SU-DHL-6 (cell line): ENCODE measurements around the gene PARP3.

ENCODE experiments used
- H2AFZ ChIP-seq: fragments of 200-600 bp; sonication (generic); 2 replicates; pipeline ENCODE4 v1.6.1; 2014; ENCODE audit warnings: low read depth, mild to moderate bottlenecking, moderate library complexity, mixed read lengths, antibody characterized with exemption, low read length; ENCODE audit not compliant: severe bottlenecking
- H3F3A ChIP-seq: fragments of 200-600 bp; shearing (Covaris generic); 2 replicates; pipeline ENCODE4 v1.6.0; 2016; ENCODE audit warnings: antibody characterized with exemption, mild to moderate bottlenecking; ENCODE audit not compliant: insufficient read depth
- H3K27ac ChIP-seq: fragments of 200-600 bp; sonication (generic); 2 replicates; pipeline ENCODE4 v1.5.1; 2016; ENCODE audit warnings: low read depth, mild to moderate bottlenecking, low read length, moderate library complexity, mixed read lengths
- H3K27me3 ChIP-seq: fragments of 200-600 bp; sonication (generic), shearing (Covaris generic); 2 replicates; pipeline ENCODE4 v1.6.0; 2014; ENCODE audit warnings: mild to moderate bottlenecking, low read length
- H3K36me3 ChIP-seq: fragments of 200-600 bp; sonication (generic); 2 replicates; pipeline ENCODE4 v1.6.1; 2014; ENCODE audit warnings: mild to moderate bottlenecking, low read length, mixed read lengths
- H3K4me2 ChIP-seq: fragments of 300-600, 200-600 bp; shearing (Covaris generic), sonication (generic); 2 replicates; pipeline ENCODE4 v1.6.0; 2014; ENCODE audit warnings: low read length, low read depth, mild to moderate bottlenecking; ENCODE audit not compliant: poor library complexity, severe bottlenecking
- H3K4me3 ChIP-seq: fragments of 200-600 bp; sonication (generic); 2 replicates; pipeline ENCODE4 v1.5.1; 2014; ENCODE audit warnings: antibody characterized with exemption, low read length, mild to moderate bottlenecking, mixed read lengths; ENCODE audit not compliant: insufficient read depth, poor library complexity, severe bottlenecking
- H3K79me2 ChIP-seq: fragments of 200-600 bp; sonication (generic); 2 replicates; pipeline ENCODE4 v1.6.1; 2014; ENCODE audit warnings: mild to moderate bottlenecking, low read length, moderate library complexity; ENCODE audit not compliant: insufficient read depth
- H3K9ac ChIP-seq: fragments of 200-600 bp; sonication (generic); 2 replicates; pipeline ENCODE4 v1.7.0; 2014; ENCODE audit warnings: mild to moderate bottlenecking, low read length
- H3K9me2 ChIP-seq: fragments of 200-600 bp; sonication (generic); replicated peaks from 2 replicates; pipeline ENCODE4 v1.6.1; 2014; ENCODE audit warnings: low read length; ENCODE audit not compliant: insufficient read depth
- H3K9me3 ChIP-seq: fragments of 200-600 bp; sonication (generic); 2 replicates; pipeline ENCODE4 v1.6.1; 2014; ENCODE audit warnings: low read length, mixed read lengths; ENCODE audit not compliant: insufficient read depth
- H4K20me1 ChIP-seq: fragments of 200-600 bp; sonication (generic); 2 replicates; pipeline ENCODE4 v1.6.1; 2014; ENCODE audit warnings: low read depth, mild to moderate bottlenecking, antibody characterized with exemption, low read length, moderate library complexity, mixed read lengths
- EZH2phosphoT487 ChIP-seq: fragments of 200-600 bp; sonication (generic), shearing (Covaris generic); conservative IDR thresholded peaks from 2 replicates; pipeline ENCODE4 v1.6.1; 2018; ENCODE audit warnings: mild to moderate bottlenecking, antibody characterized with exemption, low read length, moderate library complexity, mixed read lengths
- TF ChIP-seq, protein P1 (sequence below): fragments of 200-600 bp; sonication (generic); IDR thresholded peaks from one replicate; pipeline ENCODE4 v1.5.1; 2017; ENCODE audit warnings: antibody characterized with exemption, mild to moderate bottlenecking, low read length, moderate library complexity; ENCODE audit not compliant: insufficient read depth, poor library complexity, severe bottlenecking

PARP3 gene

GRCh38 chr3:51937611-51938450 is 4.3 kb upstream of the PARP3 start:
- no peak for TF ChIP-seq EZH2phosphoT487
- TF ChIP-seq, protein P1, sequence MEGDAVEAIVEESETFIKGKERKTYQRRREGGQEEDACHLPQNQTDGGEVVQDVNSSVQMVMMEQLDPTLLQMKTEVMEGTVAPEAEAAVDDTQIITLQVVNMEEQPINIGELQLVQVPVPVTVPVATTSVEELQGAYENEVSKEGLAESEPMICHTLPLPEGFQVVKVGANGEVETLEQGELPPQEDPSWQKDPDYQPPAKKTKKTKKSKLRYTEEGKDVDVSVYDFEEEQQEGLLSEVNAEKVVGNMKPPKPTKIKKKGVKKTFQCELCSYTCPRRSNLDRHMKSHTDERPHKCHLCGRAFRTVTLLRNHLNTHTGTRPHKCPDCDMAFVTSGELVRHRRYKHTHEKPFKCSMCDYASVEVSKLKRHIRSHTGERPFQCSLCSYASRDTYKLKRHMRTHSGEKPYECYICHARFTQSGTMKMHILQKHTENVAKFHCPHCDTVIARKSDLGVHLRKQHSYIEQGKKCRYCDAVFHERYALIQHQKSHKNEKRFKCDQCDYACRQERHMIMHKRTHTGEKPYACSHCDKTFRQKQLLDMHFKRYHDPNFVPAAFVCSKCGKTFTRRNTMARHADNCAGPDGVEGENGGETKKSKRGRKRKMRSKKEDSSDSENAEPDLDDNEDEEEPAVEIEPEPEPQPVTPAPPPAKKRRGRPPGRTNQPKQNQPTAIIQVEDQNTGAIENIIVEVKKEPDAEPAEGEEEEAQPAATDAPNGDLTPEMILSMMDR, result no peak
- H3F3A ChIP-seq, result no peaks in the 10 kb centered on the region
- H3K27me3 ChIP-seq, result no peaks in the 10 kb centered on the region
- no peaks in the 10 kb centered on the region for H3K36me3 ChIP-seq
- H3K27ac ChIP-seq, result no peak overlapping the region
- no peaks in the 10 kb centered on the region for H4K20me1 ChIP-seq
- H3K79me2 ChIP-seq, result peaks cover 24% of the 10 kb centered on the region
- no peak overlapping the region for H3K4me3 ChIP-seq
- H3K9ac ChIP-seq, result no peak overlapping the region
- H3K9me2 ChIP-seq, result no peaks in the 10 kb centered on the region
- H3K9me3 ChIP-seq, result no peaks in the 10 kb centered on the region
- H2AFZ ChIP-seq, result no peak overlapping the region
- H3K4me2 ChIP-seq, result no peak overlapping the region

DNA sequence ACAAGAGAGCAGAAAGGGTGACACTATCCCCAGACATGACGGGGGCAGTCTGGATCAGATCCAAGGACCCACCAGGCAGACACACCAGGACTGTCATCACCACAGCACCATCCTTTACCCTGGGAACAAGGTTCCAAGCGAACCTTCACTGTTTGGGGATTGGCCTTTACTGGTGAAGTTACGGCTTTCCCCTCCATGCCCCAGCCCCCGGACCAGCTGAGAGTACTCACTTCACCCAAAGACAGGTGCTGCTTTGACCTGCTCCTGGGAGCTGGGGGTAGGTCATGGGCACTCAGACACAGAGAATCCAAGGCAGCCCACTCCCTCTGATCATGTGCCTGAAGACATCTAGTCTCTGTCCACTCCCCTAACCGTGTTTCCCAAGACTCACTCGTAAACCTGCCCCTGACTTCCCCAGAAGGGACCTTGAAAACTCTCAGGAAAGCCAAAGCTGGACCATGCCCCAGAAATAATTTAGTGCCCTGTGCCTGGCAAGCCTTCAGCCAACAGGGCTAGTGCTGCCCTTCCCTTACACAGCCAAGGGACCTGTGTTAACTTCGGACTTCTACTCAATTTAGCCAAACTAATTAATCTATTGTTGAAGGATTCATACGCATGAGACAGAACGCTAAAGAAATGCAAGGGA is 3.3 kb upstream of the PARP3 start:
- TF ChIP-seq, protein P1, result no peak
- no peak for TF ChIP-seq EZH2phosphoT487
- no peaks in the 10 kb centered on the region for H3K9me3 ChIP-seq
- no peak overlapping the region for H3K9ac ChIP-seq
- H4K20me1 ChIP-seq, result no peaks in the 10 kb centered on the region
- no peaks in the 10 kb centered on the region for H3K9me2 ChIP-seq
- H3K27ac ChIP-seq, result no peak overlapping the region
- no peaks in the 10 kb centered on the region for H3K27me3 ChIP-seq
- no peaks in the 10 kb centered on the region for H3K36me3 ChIP-seq
- H2AFZ ChIP-seq, result no peak overlapping the region
- H3K4me3 ChIP-seq, result no peak overlapping the region
- H3F3A ChIP-seq, result no peaks in the 10 kb centered on the region
- H3K79me2 ChIP-seq, result peaks cover 24% of the 10 kb centered on the region
- H3K4me2 ChIP-seq, result no peak overlapping the region

DNA sequence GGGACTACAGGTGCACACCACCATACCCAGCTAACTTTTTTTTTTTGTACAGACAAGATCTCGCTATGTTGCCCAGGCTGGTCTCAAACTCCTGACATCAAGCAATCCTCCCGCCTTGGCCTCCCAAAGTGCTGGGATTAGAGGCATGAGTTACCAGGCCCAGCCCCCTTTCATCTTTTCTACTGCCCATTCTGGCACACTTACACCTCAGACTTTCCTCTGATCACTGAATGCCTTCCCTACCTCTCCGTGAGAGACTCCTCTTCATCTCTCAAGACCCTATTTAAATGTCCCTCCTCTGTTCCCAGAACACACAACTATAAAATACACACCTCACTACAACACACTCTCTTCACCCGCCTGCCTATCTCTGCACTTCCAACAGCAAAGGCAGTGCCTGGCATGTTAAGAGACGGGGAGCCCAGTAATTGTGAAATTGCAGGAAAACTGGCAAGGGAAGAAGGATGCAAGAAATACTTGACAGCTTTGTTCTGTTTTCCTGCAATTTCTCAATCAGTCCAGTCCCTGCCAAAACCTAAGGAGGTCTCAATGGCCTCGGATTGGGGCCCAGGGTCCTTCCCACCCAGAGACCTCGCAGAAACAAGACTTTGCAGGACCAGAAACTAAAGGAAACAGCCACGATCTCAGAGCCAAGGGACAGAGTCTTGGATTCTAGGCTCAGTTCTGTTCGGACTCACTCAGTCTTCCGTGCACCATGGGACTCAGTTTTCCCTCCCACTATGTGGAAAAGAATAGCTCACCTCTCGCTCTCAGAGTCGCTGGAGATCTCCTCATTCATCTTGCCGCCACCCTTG is 1.3 kb upstream of the PARP3 start:
- Histone ChIP-seq H2AFZ (peak overlapping the region; percentile 63), H3K36me3 (no peaks in the 10 kb centered on the region), H3K9me2 (no peaks in the 10 kb centered on the region), H3K4me2 (peak overlapping the region; percentile 79), H3K27me3 (no peaks in the 10 kb centered on the region), H3K9ac (peak overlapping the region; percentile 83), H4K20me1 (no peaks in the 10 kb centered on the region), H3K9me3 (no peaks in the 10 kb centered on the region), H3K4me3 (peak overlapping the region; percentile 85), H3K79me2 (peaks cover 24% of the 10 kb centered on the region), H3K27ac (no peak overlapping the region), H3F3A (no peaks in the 10 kb centered on the region)
- TF ChIP-seq, protein P1, result no peak
- no peak for TF ChIP-seq EZH2phosphoT487
